ENCODE measurements around the gene NLGN2.

NLGN2 gene

DNA sequence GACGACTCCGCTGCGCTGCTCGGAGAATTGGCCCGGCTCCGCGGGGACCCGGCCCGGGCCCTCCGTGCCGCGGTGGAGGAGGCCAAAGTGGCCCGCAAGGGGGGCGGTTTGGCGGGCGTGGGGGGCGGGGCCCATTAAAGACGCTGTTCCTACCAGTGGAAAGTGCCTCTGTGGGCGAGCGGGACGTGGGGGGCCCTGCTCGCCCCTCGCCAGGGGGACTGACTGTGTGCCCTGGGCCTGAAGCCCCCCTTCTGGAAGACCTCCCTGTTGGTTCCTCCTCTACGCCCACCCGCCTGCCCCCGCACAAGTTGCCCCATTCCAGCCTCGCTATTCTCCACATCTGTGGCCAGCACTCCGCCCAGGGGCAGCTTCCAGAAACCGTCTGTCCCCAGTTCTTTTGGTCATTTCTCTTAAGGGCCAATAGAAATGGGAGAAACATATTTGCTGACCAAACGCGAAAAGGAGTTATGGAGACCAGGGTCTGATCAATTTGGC lies 29.8 kb downstream of the NLGN2 start:
- Histone ChIP-seq H3K36me3 (replicated peaks) (no peaks in the 10 kb centered on the region), H3K27ac (no peak overlapping the region), H3K27me3 (replicated peaks) (peaks cover 23% of the 10 kb centered on the region), H3K4me3 (ENCODE audit: low read depth, low read length) (peak overlapping the region; percentile 39)
- in situ Hi-C loops (cut with HindIII; ENCODE audit: low pct_ligation_motif_present, low sequenced_read_pairs), result no loop called here
- TF ChIP-seq CTCF (IDR thresholded peaks at IDR 0.05; ENCODE audit: low read depth, low read length, missing control alignments), result no peak
- DNase-seq, result no peak

DNA sequence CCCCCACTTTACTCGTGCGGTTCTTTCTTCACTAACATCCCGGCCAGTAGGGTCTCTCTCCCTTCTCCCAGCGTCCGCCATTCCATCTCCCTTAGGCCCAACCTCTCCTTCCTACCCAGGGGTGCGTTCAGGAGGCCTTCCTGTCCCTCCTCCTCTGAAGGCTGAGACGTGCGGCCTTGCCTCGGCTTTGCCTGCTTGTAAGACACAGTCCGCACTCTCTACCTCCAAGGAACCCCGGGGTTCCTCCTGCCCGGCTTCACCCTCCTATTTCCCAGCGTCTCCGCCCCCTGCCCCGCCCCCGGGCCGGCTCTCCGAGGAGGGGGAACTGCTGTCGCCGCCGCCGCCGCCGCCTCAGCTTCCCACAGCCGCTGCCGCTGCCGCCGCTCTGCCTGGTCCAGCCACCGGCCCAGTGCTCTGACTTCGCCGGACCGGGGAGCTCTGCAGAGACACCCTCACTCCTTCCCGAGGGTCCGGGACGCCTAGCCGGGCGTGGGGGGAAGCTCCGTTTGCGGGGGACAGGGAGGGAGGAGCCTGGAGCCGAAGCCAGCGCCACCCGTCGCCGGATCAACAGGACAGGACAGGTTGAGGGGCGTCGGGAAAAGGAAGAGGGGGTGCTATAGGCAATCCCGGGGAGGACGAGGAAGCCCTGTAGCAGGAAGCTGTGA lies 30.4 kb downstream of the NLGN2 start:
- TF ChIP-seq CTCF (IDR thresholded peaks at IDR 0.05; ENCODE audit: low read depth, low read length, missing control alignments), result no peak
- Histone ChIP-seq H3K27ac (no peak overlapping the region), H3K36me3 (replicated peaks) (no peaks in the 10 kb centered on the region), H3K27me3 (replicated peaks) (peaks cover 23% of the 10 kb centered on the region), H3K4me3 (ENCODE audit: low read depth, low read length) (peak overlapping the region; percentile 27)
- no peak for DNase-seq
- in situ Hi-C loops (cut with HindIII; ENCODE audit: low pct_ligation_motif_present, low sequenced_read_pairs), result no loop called here

DNA sequence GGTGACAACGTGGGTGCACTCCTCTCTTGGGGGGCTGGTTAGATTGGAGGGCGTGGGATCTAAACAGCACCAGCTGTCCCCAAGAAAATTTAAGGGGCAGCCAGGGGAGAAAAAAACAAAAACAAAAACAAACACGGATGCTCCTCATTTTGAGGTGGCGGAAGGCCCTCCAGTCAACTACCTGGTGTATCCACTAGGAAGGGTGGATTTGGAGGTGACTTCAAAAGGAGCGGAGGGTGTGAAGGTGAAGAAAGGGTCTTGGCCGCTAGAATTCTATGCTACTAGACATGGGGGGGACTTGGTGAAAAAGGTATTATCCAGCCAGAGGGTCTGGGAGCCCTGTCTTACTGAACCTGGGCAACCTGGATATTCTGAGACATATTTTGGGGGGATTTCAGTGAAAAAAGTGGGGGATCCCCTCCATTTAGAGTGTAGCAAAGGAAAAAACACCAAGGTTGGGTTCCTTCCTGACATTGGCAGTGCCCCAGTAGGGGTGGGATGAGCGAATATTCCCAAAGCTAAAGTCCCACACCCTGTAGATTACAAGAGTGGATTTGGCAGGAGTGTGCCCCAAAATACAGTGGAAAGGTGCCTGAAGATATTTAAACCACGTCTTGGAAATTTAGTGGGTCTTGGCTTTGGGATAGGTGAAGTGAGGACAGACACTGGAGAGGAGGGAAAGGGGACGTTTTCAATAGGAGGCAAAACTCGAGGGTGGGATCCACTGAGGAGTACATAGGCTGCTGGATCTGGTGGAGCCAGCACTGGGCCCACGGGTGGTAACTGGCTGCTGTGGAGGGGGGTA lies 31.2 kb downstream of the NLGN2 start:
- H3K27ac ChIP-seq, result no peak overlapping the region
- TF ChIP-seq CTCF (IDR thresholded peaks at IDR 0.05; ENCODE audit: low read depth, low read length, missing control alignments), result no peak
- no peak for DNase-seq
- H3K4me3 ChIP-seq (ENCODE audit: low read depth, low read length), result no peak overlapping the region
- in situ Hi-C loops (cut with HindIII; ENCODE audit: low pct_ligation_motif_present, low sequenced_read_pairs), result no loop called here
- H3K36me3 ChIP-seq (replicated peaks), result no peaks in the 10 kb centered on the region
- H3K27me3 ChIP-seq (replicated peaks), result peaks cover 23% of the 10 kb centered on the region

DNA sequence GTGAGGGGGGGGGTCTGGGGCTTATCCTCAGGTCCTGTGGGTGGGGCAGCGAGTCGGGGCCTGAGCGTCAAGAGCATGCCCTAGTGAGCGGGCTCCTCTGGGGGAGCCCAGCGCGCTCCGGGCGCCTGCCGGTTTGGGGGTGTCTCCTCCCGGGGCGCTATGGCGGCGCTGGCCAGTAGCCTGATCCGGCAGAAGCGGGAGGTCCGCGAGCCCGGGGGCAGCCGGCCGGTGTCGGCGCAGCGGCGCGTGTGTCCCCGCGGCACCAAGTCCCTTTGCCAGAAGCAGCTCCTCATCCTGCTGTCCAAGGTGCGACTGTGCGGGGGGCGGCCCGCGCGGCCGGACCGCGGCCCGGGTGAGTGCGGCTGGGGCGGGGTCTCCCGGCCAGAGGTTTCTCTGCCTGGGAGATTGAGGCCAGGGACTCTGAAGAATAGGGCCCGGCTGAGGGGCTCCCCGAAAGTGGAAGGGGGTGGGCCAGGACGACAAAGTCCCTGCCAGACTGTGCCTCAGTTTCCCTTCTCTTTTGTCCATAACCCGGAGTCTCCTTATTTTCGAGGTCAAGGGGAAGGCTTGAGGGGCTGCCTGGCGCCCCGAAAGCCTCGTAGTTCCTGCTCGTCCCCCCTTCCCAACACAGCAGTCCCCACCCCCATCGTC lies 31.9 kb downstream of the NLGN2 start, which contains the start of gene FGF11:
FGF11 (plus strand) TSS at position 51 of the 651 bp plus-strand sequence; CDS start at position 160, 109 bp downstream.
- no peak for DNase-seq
- Histone ChIP-seq H3K4me3 (ENCODE audit: low read depth, low read length) (peak within 1 kb of the TSS; percentile 35), H3K36me3 (replicated peaks) (no peaks in the 10 kb centered on the region), H3K27ac (no peak within 1 kb of the TSS), H3K27me3 (replicated peaks) (peaks cover 23% of the 10 kb centered on the region)
- no peak for TF ChIP-seq CTCF (IDR thresholded peaks at IDR 0.05; ENCODE audit: low read depth, low read length, missing control alignments)
- in situ Hi-C loops (cut with HindIII; ENCODE audit: low pct_ligation_motif_present, low sequenced_read_pairs), result no loop called here

DNA sequence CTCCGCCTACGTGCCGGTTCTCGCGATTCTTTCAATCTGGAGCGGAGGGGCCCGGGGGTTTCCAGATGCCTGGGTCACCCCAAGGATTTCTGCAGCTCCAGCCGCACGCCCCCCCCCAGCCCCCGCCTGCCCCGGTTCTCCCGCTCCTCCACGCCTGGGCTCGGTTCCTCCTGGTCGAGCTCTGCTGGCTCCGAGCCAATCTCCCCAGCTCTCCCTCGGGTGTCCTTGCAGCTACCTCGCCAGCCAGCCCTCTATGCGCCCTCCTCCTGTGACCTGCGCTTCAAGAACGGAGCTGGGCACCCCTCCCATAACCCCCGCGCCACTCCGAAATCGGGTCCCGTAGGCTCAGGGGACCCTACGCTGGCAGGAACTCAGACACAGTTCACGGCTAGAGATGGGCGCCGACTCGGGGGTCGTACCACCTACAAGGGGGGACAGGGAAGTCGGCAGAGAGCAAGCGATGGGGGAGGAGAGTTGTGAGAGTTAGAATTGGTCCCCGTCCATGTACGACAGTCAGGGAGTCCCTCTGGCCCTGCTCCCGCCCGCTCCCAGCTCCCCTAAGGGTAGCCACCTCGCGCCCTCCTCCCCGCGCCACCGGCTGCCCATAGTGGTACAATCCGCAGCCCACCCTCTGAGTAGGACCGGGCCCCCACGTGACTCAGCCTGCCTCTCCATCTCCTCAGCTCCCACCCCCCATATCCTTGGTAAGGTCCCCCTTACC lies 32.6 kb downstream of the NLGN2 start:
- DNase-seq, result no peak
- in situ Hi-C loops (cut with HindIII; ENCODE audit: low pct_ligation_motif_present, low sequenced_read_pairs), result no loop called here
- no peak for TF ChIP-seq CTCF (IDR thresholded peaks at IDR 0.05; ENCODE audit: low read depth, low read length, missing control alignments)
- Histone ChIP-seq H3K27me3 (replicated peaks) (peaks cover 23% of the 10 kb centered on the region), H3K4me3 (ENCODE audit: low read depth, low read length) (peak overlapping the region; percentile 35), H3K36me3 (replicated peaks) (no peaks in the 10 kb centered on the region), H3K27ac (no peak overlapping the region)

All from brain microvascular endothelial cell (primary cell).